B cell (primary cell): ENCODE data around the gene ODF2L. TPM values are rescaled to one million over a fixed set of nuclear protein-coding genes. Genes with fewer than 3 reads are reported as not detected.

ENCODE experiments used
- ATAC-seq: fragments of 200-7000 bp; cut with Tn5 transposase; one replicate; pipeline ENCODE4 v1.10.0; 2021; ENCODE audit warnings: low read depth, mild to moderate bottlenecking, moderate number of reproducible peaks, moderate library complexity
- CTCF ChIA-PET: fragments of 350-600 bp; sonication (Branson Sonifier 250); formaldehyde crosslinking; loops from one replicate; lab custom pipeline; 2021; ENCODE audit warnings: antibody characterized with exemption, inconsistent platforms; lab: Charles Lee
- POLR2A ChIA-PET: fragments of 350-600 bp; sonication (Branson Sonifier 250); formaldehyde crosslinking; loops from one replicate; lab custom pipeline; 2021; ENCODE audit warnings: antibody characterized with exemption; lab: Charles Lee
- DNase-seq: peaks from one replicate; pipeline ENCODE4 v3.0.0; 2013
- H2AFZ ChIP-seq: 2 replicates; pipeline ENCODE4 v1.6.1; 2012; ENCODE audit warnings: mild to moderate bottlenecking, low read depth, low read length; ENCODE audit not compliant: insufficient read depth, poor library complexity, severe bottlenecking
- H3K27ac ChIP-seq, 2 donors: 1 replicate in 1 of 2; 2 replicates in 1 of 2; pipeline ENCODE4 v1.5.1; 2012 to 2013; ENCODE audit warnings: low read length in 2 of 2, mild to moderate bottlenecking in 2 of 2, moderate library complexity in 1 of 2
- H3K27me3 ChIP-seq, 4 experiments: fragments of 200-600 bp in 1 of 4; sonication (generic) in 1 of 4; replicated peaks in 1 of 4; 1 replicate in 2 of 4; 2 replicates in 2 of 4; pipeline versions ENCODE4 v1.6.1 to v1.7.0; 2013 to 2016; ENCODE audit warnings: low read length in 3 of 4, mild to moderate bottlenecking in 2 of 4, mixed read lengths in 1 of 4, moderate library complexity in 1 of 4; ENCODE audit not compliant: insufficient read depth in 4 of 4, control insufficient read depth in 3 of 4; ENCODE audit errors: control extremely low read depth in 1 of 4
- H3K36me3 ChIP-seq, 2 experiments: replicated peaks in 1 of 2; 1 replicate in 1 of 2; 2 replicates in 1 of 2; pipeline versions ENCODE4 v1.6.1 to v1.7.1; 2013; ENCODE audit warnings: low read length in 1 of 2; ENCODE audit not compliant: insufficient read depth in 2 of 2, control insufficient read depth in 1 of 2; ENCODE audit errors: control extremely low read depth in 1 of 2, extremely low read depth in 1 of 2
- H3K4me1 ChIP-seq, 2 donors: fragments of 200-600 bp in 1 of 2; sonication (generic) in 1 of 2; 1 replicate in 1 of 2; 2 replicates in 1 of 2; pipeline versions ENCODE4 v1.5.1 to v1.6.1; 2013 to 2017; ENCODE audit warnings: low read length in 2 of 2; ENCODE audit not compliant: control insufficient read depth in 2 of 2, insufficient read depth in 2 of 2
- H3K4me2 ChIP-seq: replicated peaks from 2 replicates; pipeline ENCODE3; 2012; ENCODE audit warnings: mild to moderate bottlenecking, low read depth, low read length; ENCODE audit not compliant: poor library complexity, severe bottlenecking
- H3K4me3 ChIP-seq, 5 experiments: fragments of 200-600 bp in 1 of 5; sonication (generic) in 1 of 5; 1 replicate in 3 of 5; 2 replicates in 2 of 5; pipeline versions ENCODE4 v1.5.1 to v1.7.0; 2011 to 2016; ENCODE audit warnings: low read length in 4 of 5, mild to moderate bottlenecking in 4 of 5, low read depth in 2 of 5, control low read depth in 1 of 5, moderate library complexity in 1 of 5; ENCODE audit not compliant: insufficient read depth in 1 of 5; ENCODE audit errors: control extremely low read depth in 1 of 5, extremely low read depth in 1 of 5
- H3K79me2 ChIP-seq: fragments of 200-600 bp; sonication (generic); one replicate; pipeline ENCODE4 v1.6.0; 2016; ENCODE audit warnings: low read length; ENCODE audit not compliant: control insufficient read depth, insufficient read depth
- H3K9ac ChIP-seq: fragments of 200-600 bp; sonication (generic); 2 replicates; pipeline ENCODE4 v1.6.1; 2017; ENCODE audit warnings: mild to moderate bottlenecking, low read length, moderate library complexity
- H3K9me3 ChIP-seq, 3 donors: one replicate each; pipeline versions ENCODE4 v1.6.1 to v1.7.1; 2013; ENCODE audit warnings: low read length in 2 of 3; ENCODE audit not compliant: control insufficient read depth in 2 of 3, insufficient read depth in 1 of 3; ENCODE audit errors: control extremely low read depth in 1 of 3
- H4K20me1 ChIP-seq: 2 replicates; pipeline ENCODE4 v1.6.0; 2012; ENCODE audit warnings: mild to moderate bottlenecking, low read length; ENCODE audit not compliant: insufficient read depth, control insufficient read depth, poor library complexity, severe bottlenecking
- H3K27ac Mint-ChIP-seq: one replicate; pipeline ENCODE4 v1.8.0; 2021; ENCODE audit warnings: mixed read lengths
- H3K27me3 Mint-ChIP-seq: one replicate; pipeline ENCODE4 v1.8.0; 2021; ENCODE audit warnings: mixed read lengths
- H3K4me1 Mint-ChIP-seq: one replicate; pipeline ENCODE4 v1.8.0; 2021; ENCODE audit warnings: mixed read lengths
- H3K4me3 Mint-ChIP-seq: one replicate; pipeline ENCODE4 v1.8.0; 2021; ENCODE audit warnings: mixed read lengths
- H3K9me3 Mint-ChIP-seq: one replicate; pipeline ENCODE4 v1.8.0; 2022; ENCODE audit warnings: mixed read lengths; ENCODE audit not compliant: insufficient read depth
- CTCF ChIP-seq: fragments of 200-600 bp; IDR thresholded peaks from one replicate; pipeline ENCODE4 v1.8.0; 2022; ENCODE audit warnings: antibody characterized with exemption, mild to moderate bottlenecking
- EZH2 ChIP-seq: IDR thresholded peaks from 2 replicates; pipeline ENCODE4 v1.6.1; 2012; ENCODE audit warnings: borderline replicate concordance, low read depth, mild to moderate bottlenecking, moderate library complexity, low read length; ENCODE audit not compliant: insufficient read depth, poor library complexity, severe bottlenecking
- WGBS: methylation state at CpG from one replicate; pipeline ENCODE4 v1.1.5; 2013; ENCODE audit warnings: missing lambda C conversion rate; ENCODE audit not compliant: insufficient coverage; 5-methylcytosine and 5-hydroxymethylcytosine counted together
- intact Hi-C: fragments of 100-400 bp; cut with micrococcal nuclease; formaldehyde crosslinking; loops from one replicate; pipeline ENCODE4 v1.10.0; 2022
- polyA plus RNA-seq: library from polyadenylated mRNA; depleted of rRNA; stranded (reverse); fragments of >200 nt; gene quantifications from 2 replicates; pipeline ENCODE4 v1.2.3, GENCODE V29; 2012
- total RNA-seq, 2 donors: library from RNA; stranded (reverse); fragments of 120-200 nt in 1 of 2; gene quantifications; 1 replicate in 1 of 2; 2 replicates in 1 of 2; pipeline versions ENCODE4 v1.2.3 to v1.2.4, GENCODE V29; 2013 to 2022

ODF2L gene
- total and polyA plus RNA-seq, 2 donors (not counting 1 experiment from before 2014, with no cell fraction given), result 13.0 to 61.3 TPM

DNA sequence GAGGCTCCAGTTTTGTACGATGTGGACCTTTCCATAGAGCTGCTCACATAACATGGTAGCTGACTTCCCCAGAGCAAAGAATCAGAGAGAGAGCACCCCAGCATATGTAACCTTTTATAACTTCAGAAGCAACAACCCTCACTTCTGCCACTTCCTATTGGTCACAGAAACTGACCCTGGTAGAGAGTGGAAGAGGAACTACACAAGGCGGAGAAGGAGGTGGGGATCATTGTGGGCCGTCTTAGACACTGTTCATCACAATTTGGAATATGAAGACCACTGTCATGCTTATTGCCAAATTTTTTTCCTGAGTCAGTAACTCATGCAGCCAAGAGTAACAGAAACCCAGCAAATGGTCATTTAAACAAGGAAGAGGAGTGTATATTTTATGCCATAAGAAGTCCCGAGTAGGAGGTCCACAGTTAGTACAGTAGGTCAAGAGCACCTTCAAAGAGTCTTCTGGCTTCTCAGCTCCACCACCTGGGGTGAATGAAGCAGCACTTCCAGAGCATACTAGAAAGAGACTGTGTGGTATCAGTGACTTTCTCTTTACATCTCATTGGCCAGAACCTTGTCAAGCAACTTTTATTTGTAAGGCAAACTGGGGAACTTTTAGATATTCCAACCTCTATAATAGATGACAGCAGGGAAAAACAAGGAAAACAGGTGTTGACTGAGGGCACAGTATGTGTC, 71.8 kb downstream of the ODF2L start:
- no peaks in the 10 kb centered on the region for H3K36me3 ChIP-seq
- H3K9me3 ChIP-seq, result no peaks in the 10 kb centered on the region
- Mint-ChIP-seq H3K9me3 (no peaks in the 10 kb centered on the region), H3K27ac (no peak overlapping the region), H3K4me1 (no peaks in the 10 kb centered on the region), H3K27me3 (no peaks in the 10 kb centered on the region), H3K4me3 (no peak overlapping the region)
- no peak overlapping the region for H3K9ac ChIP-seq
- intact Hi-C loops, result no loop called here
- H3K4me2 ChIP-seq, result no peak overlapping the region
- no peak overlapping the region for H2AFZ ChIP-seq
- ChIA-PET POLR2A (no interaction called here), CTCF (no interaction called here)
- no peak for ATAC-seq
- H3K27me3 ChIP-seq, result no peaks in the 10 kb centered on the region
- no peak for DNase-seq
- TF ChIP-seq EZH2 (no peak), CTCF (no peak)
- no peaks in the 10 kb centered on the region for H3K79me2 ChIP-seq
- WGBS, result 92% methylated on average over 2 of the region's 4 CpGs
- no peaks in the 10 kb centered on the region for H3K4me1 ChIP-seq
- H3K27ac ChIP-seq, result no peak overlapping the region
- H3K4me3 ChIP-seq, result no peak overlapping the region
- H4K20me1 ChIP-seq, result no peaks in the 10 kb centered on the region

GRCh38 chr1:86322241-86322640, 73.9 kb downstream of the ODF2L start:
- ChIA-PET CTCF (no interaction called here), POLR2A (no interaction called here)
- Histone ChIP-seq H3K27ac (no peak overlapping the region), H3K4me2 (no peak overlapping the region), H3K36me3 (no peaks in the 10 kb centered on the region), H3K4me1 (no peaks in the 10 kb centered on the region), H3K79me2 (no peaks in the 10 kb centered on the region), H3K9ac (no peak overlapping the region), H3K27me3 (no peaks in the 10 kb centered on the region), H4K20me1 (no peaks in the 10 kb centered on the region), H3K4me3 (no peak overlapping the region), H3K9me3 (no peaks in the 10 kb centered on the region), H2AFZ (no peak overlapping the region)
- intact Hi-C loops, result no loop called here
- Mint-ChIP-seq H3K4me3 (no peak overlapping the region), H3K27me3 (no peaks in the 10 kb centered on the region), H3K9me3 (no peaks in the 10 kb centered on the region), H3K4me1 (no peaks in the 10 kb centered on the region), H3K27ac (no peak overlapping the region)
- DNase-seq (no peak), ATAC-seq (no peak)
- no peak for TF ChIP-seq EZH2
- TF ChIP-seq CTCF, result no peak
- WGBS, result 100% methylated on average over 1 of the region's 3 CpGs
